HG03565 (cell line): ENCODE measurements around the gene SNX11.
A peak's percentile ranks its signal among the peaks of the same experiment; 100 is the strongest.
"Not testable (repeated sequence)": the region's sequence is repeated elsewhere in the genome, so short reads cannot be mapped to it uniquely, and the experiment has no call there.

Source experiments
- ATAC-seq: cut with Tn5 transposase; IDR thresholded peaks from one replicate; pipeline ENCODE4 v1.9.1; 2021; ENCODE audit warnings: mild to moderate bottlenecking, moderate library complexity; ENCODE audit not compliant: unreplicated experiment

SNX11 gene

GRCh38 chr17:48107137-48108055, at the start of gene SNX11:
SNX11 (plus strand) TSS chr17:48107766; CDS start chr17:48112044, 4,278 bp downstream.
- ATAC-seq, result peak; percentile 54

- no peak for ATAC-seq
These were observed 49.0 kb upstream of the SNX11 start for GRCh38 chr17:48058393-48059124.

GRCh38 chr17:48059125-48059668, 48.4 kb upstream of the SNX11 start:
- ATAC-seq, result no peak

- ATAC-seq, result no peak
These were observed 47.3 kb upstream of the SNX11 start for GRCh38 chr17:48060249-48060648.

GRCh38 chr17:48062273-48062672, 45.3 kb upstream of the SNX11 start:
- no peak for ATAC-seq

GRCh38 chr17:48064638-48065037, 42.9 kb upstream of the SNX11 start:
- ATAC-seq, result no peak

- ATAC-seq, result no peak
These were observed 41.4 kb upstream of the SNX11 start for GRCh38 chr17:48066192-48066591.

GRCh38 chr17:48066656-48067055, 40.9 kb upstream of the SNX11 start:
- ATAC-seq, result no peak

- no peak for ATAC-seq
These were observed 40.3 kb upstream of the SNX11 start for GRCh38 chr17:48067245-48067644.

- not testable (repeated sequence) for ATAC-seq
These were observed 39.8 kb upstream of the SNX11 start for GRCh38 chr17:48067808-48068207.

GRCh38 chr17:48068491-48068961, 39.0 kb upstream of the SNX11 start:
- ATAC-seq, result no peak

GRCh38 chr17:48070195-48070594, 37.4 kb upstream of the SNX11 start:
- no peak for ATAC-seq

GRCh38 chr17:48071654-48072053, 35.9 kb upstream of the SNX11 start:
- no peak for ATAC-seq

- ATAC-seq, result not testable (repeated sequence)
These were observed 34.8 kb upstream of the SNX11 start for GRCh38 chr17:48072811-48073210.

GRCh38 chr17:48073566-48074094, 33.9 kb upstream of the SNX11 start:
- ATAC-seq, result not testable (repeated sequence)

- no peak for ATAC-seq
These were observed 33.1 kb upstream of the SNX11 start for GRCh38 chr17:48074322-48075081.

- ATAC-seq, result not testable (repeated sequence)
These were observed 30.4 kb upstream of the SNX11 start for GRCh38 chr17:48077152-48077551.

- ATAC-seq, result no peak
These were observed 25.7 kb upstream of the SNX11 start for GRCh38 chr17:48081858-48082257.

- no peak for ATAC-seq
These were observed 22.6 kb upstream of the SNX11 start for GRCh38 chr17:48084932-48085331.

- ATAC-seq, result no peak
These were observed 14.1 kb upstream of the SNX11 start for GRCh38 chr17:48093341-48094045.
